ENCODE data around the gene PRKCB.

PRKCB gene

GRCh38 chr16:23994615-23995014, 158.8 kb downstream of the PRKCB start:
- Histone ChIP-seq H3K4me3 (ENCODE audit: low read length in 2 of 2) (no peak overlapping the region), H3K4me1 (ENCODE audit: control insufficient read depth in 2 of 2, insufficient read depth in 2 of 2, low read length in 2 of 2) (no peaks in the 10 kb centered on the region), H3K9me3 (ENCODE audit: control insufficient read depth in 2 of 2, low read length in 2 of 2) (no peaks in the 10 kb centered on the region), H3K9ac (ENCODE audit: low read depth in 1 of 2, low read length in 2 of 2) (no peak overlapping the region), H3K27me3 (ENCODE audit: control insufficient read depth in 2 of 2, insufficient read depth in 2 of 2, low read length in 2 of 2) (no peaks in the 10 kb centered on the region), H3K27ac (ENCODE audit: low read depth in 2 of 2, low read length in 2 of 2) (no peak overlapping the region), H3K36me3 (ENCODE audit: control insufficient read depth in 2 of 2, insufficient read depth in 2 of 2, low read length in 2 of 2) (no peaks in the 10 kb centered on the region)

- H3K9me3 ChIP-seq (ENCODE audit: control insufficient read depth in 2 of 2, low read length in 2 of 2): no peaks in the 10 kb centered on the region
- no peaks in the 10 kb centered on the region for H3K36me3 ChIP-seq (ENCODE audit: control insufficient read depth in 2 of 2, insufficient read depth in 2 of 2, low read length in 2 of 2)
- H3K27ac ChIP-seq (ENCODE audit: low read depth in 2 of 2, low read length in 2 of 2): no peak overlapping the region
- no peak overlapping the region for H3K9ac ChIP-seq (ENCODE audit: low read depth in 1 of 2, low read length in 2 of 2)
- no peak overlapping the region for H3K4me3 ChIP-seq (ENCODE audit: low read length in 2 of 2)
- no peaks in the 10 kb centered on the region for H3K27me3 ChIP-seq (ENCODE audit: control insufficient read depth in 2 of 2, insufficient read depth in 2 of 2, low read length in 2 of 2)
- no peaks in the 10 kb centered on the region for H3K4me1 ChIP-seq (ENCODE audit: control insufficient read depth in 2 of 2, insufficient read depth in 2 of 2, low read length in 2 of 2)
Observed at GRCh38 chr16:23996258-23996955, 160.6 kb downstream of the PRKCB start.

- H3K4me3 ChIP-seq (ENCODE audit: low read length in 2 of 2): no peak overlapping the region
- H3K36me3 ChIP-seq (ENCODE audit: control insufficient read depth in 2 of 2, insufficient read depth in 2 of 2, low read length in 2 of 2): no peaks in the 10 kb centered on the region
- H3K9ac ChIP-seq (ENCODE audit: low read depth in 1 of 2, low read length in 2 of 2): no peak overlapping the region
- H3K9me3 ChIP-seq (ENCODE audit: control insufficient read depth in 2 of 2, low read length in 2 of 2): no peaks in the 10 kb centered on the region
- no peak overlapping the region for H3K27ac ChIP-seq (ENCODE audit: low read depth in 2 of 2, low read length in 2 of 2)
- no peaks in the 10 kb centered on the region for H3K4me1 ChIP-seq (ENCODE audit: control insufficient read depth in 2 of 2, insufficient read depth in 2 of 2, low read length in 2 of 2)
- H3K27me3 ChIP-seq (ENCODE audit: control insufficient read depth in 2 of 2, insufficient read depth in 2 of 2, low read length in 2 of 2): no peaks in the 10 kb centered on the region
Observed at GRCh38 chr16:23998771-23999170, 163.0 kb downstream of the PRKCB start.

- Histone ChIP-seq H3K36me3 (ENCODE audit: control insufficient read depth in 2 of 2, insufficient read depth in 2 of 2, low read length in 2 of 2) (no peaks in the 10 kb centered on the region), H3K9ac (ENCODE audit: low read depth in 1 of 2, low read length in 2 of 2) (no peak overlapping the region), H3K4me3 (ENCODE audit: low read length in 2 of 2) (no peak overlapping the region), H3K27me3 (ENCODE audit: control insufficient read depth in 2 of 2, insufficient read depth in 2 of 2, low read length in 2 of 2) (no peaks in the 10 kb centered on the region), H3K4me1 (ENCODE audit: control insufficient read depth in 2 of 2, insufficient read depth in 2 of 2, low read length in 2 of 2) (no peaks in the 10 kb centered on the region), H3K27ac (ENCODE audit: low read depth in 2 of 2, low read length in 2 of 2) (no peak overlapping the region), H3K9me3 (ENCODE audit: control insufficient read depth in 2 of 2, low read length in 2 of 2) (no peaks in the 10 kb centered on the region)
Observed at GRCh38 chr16:23999663-24000062, 163.9 kb downstream of the PRKCB start.

- no peaks in the 10 kb centered on the region for H3K27me3 ChIP-seq (ENCODE audit: control insufficient read depth in 2 of 2, insufficient read depth in 2 of 2, low read length in 2 of 2)
- no peaks in the 10 kb centered on the region for H3K36me3 ChIP-seq (ENCODE audit: control insufficient read depth in 2 of 2, insufficient read depth in 2 of 2, low read length in 2 of 2)
- H3K9ac ChIP-seq (ENCODE audit: low read depth in 1 of 2, low read length in 2 of 2): no peak overlapping the region
- H3K27ac ChIP-seq (ENCODE audit: low read depth in 2 of 2, low read length in 2 of 2): no peak overlapping the region
- no peak overlapping the region for H3K4me3 ChIP-seq (ENCODE audit: low read length in 2 of 2)
- no peaks in the 10 kb centered on the region for H3K9me3 ChIP-seq (ENCODE audit: control insufficient read depth in 2 of 2, low read length in 2 of 2)
- no peaks in the 10 kb centered on the region for H3K4me1 ChIP-seq (ENCODE audit: control insufficient read depth in 2 of 2, insufficient read depth in 2 of 2, low read length in 2 of 2)
Observed at GRCh38 chr16:24001710-24002109, 165.9 kb downstream of the PRKCB start.

- Histone ChIP-seq H3K36me3 (ENCODE audit: control insufficient read depth in 2 of 2, insufficient read depth in 2 of 2, low read length in 2 of 2) (no peaks in the 10 kb centered on the region), H3K4me1 (ENCODE audit: control insufficient read depth in 2 of 2, insufficient read depth in 2 of 2, low read length in 2 of 2) (no peaks in the 10 kb centered on the region), H3K9ac (ENCODE audit: low read depth in 1 of 2, low read length in 2 of 2) (no peak overlapping the region), H3K4me3 (ENCODE audit: low read length in 2 of 2) (no peak overlapping the region), H3K27me3 (ENCODE audit: control insufficient read depth in 2 of 2, insufficient read depth in 2 of 2, low read length in 2 of 2) (no peaks in the 10 kb centered on the region), H3K27ac (ENCODE audit: low read depth in 2 of 2, low read length in 2 of 2) (no peak overlapping the region), H3K9me3 (ENCODE audit: control insufficient read depth in 2 of 2, low read length in 2 of 2) (no peaks in the 10 kb centered on the region)
Observed at GRCh38 chr16:24002619-24003018, 166.8 kb downstream of the PRKCB start.

- Histone ChIP-seq H3K9ac (ENCODE audit: low read depth in 1 of 2, low read length in 2 of 2) (no peak overlapping the region), H3K4me3 (ENCODE audit: low read length in 2 of 2) (no peak overlapping the region), H3K9me3 (ENCODE audit: control insufficient read depth in 2 of 2, low read length in 2 of 2) (no peaks in the 10 kb centered on the region), H3K4me1 (ENCODE audit: control insufficient read depth in 2 of 2, insufficient read depth in 2 of 2, low read length in 2 of 2) (peaks cover 1 to 4% of the 10 kb centered on the region in 2 donors), H3K36me3 (ENCODE audit: control insufficient read depth in 2 of 2, insufficient read depth in 2 of 2, low read length in 2 of 2) (no peaks in the 10 kb centered on the region), H3K27me3 (ENCODE audit: control insufficient read depth in 2 of 2, insufficient read depth in 2 of 2, low read length in 2 of 2) (no peaks in the 10 kb centered on the region), H3K27ac (ENCODE audit: low read depth in 2 of 2, low read length in 2 of 2) (no peak overlapping the region)
Observed at GRCh38 chr16:24005577-24005976, 169.8 kb downstream of the PRKCB start.

- no peaks in the 10 kb centered on the region for H3K36me3 ChIP-seq (ENCODE audit: control insufficient read depth in 2 of 2, insufficient read depth in 2 of 2, low read length in 2 of 2)
- H3K9ac ChIP-seq (ENCODE audit: low read depth in 1 of 2, low read length in 2 of 2): no peak overlapping the region
- no peaks in the 10 kb centered on the region for H3K27me3 ChIP-seq (ENCODE audit: control insufficient read depth in 2 of 2, insufficient read depth in 2 of 2, low read length in 2 of 2)
- no peak overlapping the region for H3K4me3 ChIP-seq (ENCODE audit: low read length in 2 of 2)
- no peak overlapping the region for H3K27ac ChIP-seq (ENCODE audit: low read depth in 2 of 2, low read length in 2 of 2)
- peaks cover 8 to 10% of the 10 kb centered on the region in 2 donors for H3K4me1 ChIP-seq (ENCODE audit: control insufficient read depth in 2 of 2, insufficient read depth in 2 of 2, low read length in 2 of 2)
- H3K9me3 ChIP-seq (ENCODE audit: control insufficient read depth in 2 of 2, low read length in 2 of 2): no peaks in the 10 kb centered on the region
Observed at GRCh38 chr16:24007391-24007790, 171.6 kb downstream of the PRKCB start.

- H3K9me3 ChIP-seq (ENCODE audit: control insufficient read depth in 2 of 2, low read length in 2 of 2): no peaks in the 10 kb centered on the region
- peaks cover 8 to 10% of the 10 kb centered on the region in 2 donors for H3K4me1 ChIP-seq (ENCODE audit: control insufficient read depth in 2 of 2, insufficient read depth in 2 of 2, low read length in 2 of 2)
- H3K4me3 ChIP-seq (ENCODE audit: low read length in 2 of 2): no peak overlapping the region
- no peak overlapping the region for H3K27ac ChIP-seq (ENCODE audit: low read depth in 2 of 2, low read length in 2 of 2)
- H3K27me3 ChIP-seq (ENCODE audit: control insufficient read depth in 2 of 2, insufficient read depth in 2 of 2, low read length in 2 of 2): no peaks in the 10 kb centered on the region
- H3K9ac ChIP-seq (ENCODE audit: low read depth in 1 of 2, low read length in 2 of 2): no peak overlapping the region
- no peaks in the 10 kb centered on the region for H3K36me3 ChIP-seq (ENCODE audit: control insufficient read depth in 2 of 2, insufficient read depth in 2 of 2, low read length in 2 of 2)
Observed at GRCh38 chr16:24007934-24008333, 172.2 kb downstream of the PRKCB start.

GRCh38 chr16:24009098-24009497, 173.3 kb downstream of the PRKCB start:
- H3K9me3 ChIP-seq (ENCODE audit: control insufficient read depth in 2 of 2, low read length in 2 of 2): no peaks in the 10 kb centered on the region
- no peak overlapping the region for H3K9ac ChIP-seq (ENCODE audit: low read depth in 1 of 2, low read length in 2 of 2)
- no peak overlapping the region for H3K27ac ChIP-seq (ENCODE audit: low read depth in 2 of 2, low read length in 2 of 2)
- H3K36me3 ChIP-seq (ENCODE audit: control insufficient read depth in 2 of 2, insufficient read depth in 2 of 2, low read length in 2 of 2): no peaks in the 10 kb centered on the region
- H3K27me3 ChIP-seq (ENCODE audit: control insufficient read depth in 2 of 2, insufficient read depth in 2 of 2, low read length in 2 of 2): no peaks in the 10 kb centered on the region
- peaks cover 11 to 13% of the 10 kb centered on the region in 2 donors for H3K4me1 ChIP-seq (ENCODE audit: control insufficient read depth in 2 of 2, insufficient read depth in 2 of 2, low read length in 2 of 2)
- H3K4me3 ChIP-seq (ENCODE audit: low read length in 2 of 2): no peak overlapping the region

Data from mucosa of rectum (tissue), 2 donors.